ENCODE measurements around the gene RPP25.

DNA sequence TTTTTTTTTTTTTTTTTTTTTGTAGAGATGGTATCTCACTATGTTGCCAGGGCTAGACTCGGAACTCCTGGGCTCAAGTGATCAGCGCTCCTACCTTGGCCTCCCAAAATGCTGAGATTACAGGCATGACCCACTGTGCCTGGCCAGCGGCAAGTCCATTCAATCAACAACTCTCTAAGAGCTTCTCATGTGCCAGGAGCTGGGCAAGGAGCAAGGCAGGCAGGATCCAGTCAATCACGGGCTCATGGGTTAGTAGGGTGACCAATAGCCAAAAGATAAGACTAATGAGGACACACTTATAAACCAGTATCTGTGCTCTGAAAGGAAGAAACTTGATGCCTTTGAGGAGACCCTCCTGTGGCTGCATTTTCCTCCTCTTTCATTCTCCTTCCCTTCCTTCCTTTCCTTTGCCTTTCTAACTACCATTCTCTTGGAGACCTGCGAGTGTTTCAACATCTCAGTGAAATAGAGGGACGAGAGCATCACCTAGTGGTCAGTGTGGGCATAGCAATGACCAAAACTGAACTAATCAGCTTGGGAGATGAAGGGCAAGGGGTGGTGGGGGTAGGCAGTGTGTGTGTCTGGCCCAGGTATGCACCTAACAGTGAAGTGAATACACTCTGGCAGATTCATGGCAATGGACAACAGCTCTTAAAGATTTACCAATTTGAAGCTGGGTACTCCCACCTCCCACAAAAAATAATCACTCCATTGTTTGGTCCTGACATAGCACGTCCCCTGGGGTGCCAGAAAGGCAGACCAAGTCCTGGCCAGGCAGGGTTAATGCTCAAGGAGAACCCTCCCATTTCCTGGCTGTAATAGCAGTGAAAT lies 6.3 kb downstream of the RPP25 start:
- TF ChIP-seq, protein P1, sequence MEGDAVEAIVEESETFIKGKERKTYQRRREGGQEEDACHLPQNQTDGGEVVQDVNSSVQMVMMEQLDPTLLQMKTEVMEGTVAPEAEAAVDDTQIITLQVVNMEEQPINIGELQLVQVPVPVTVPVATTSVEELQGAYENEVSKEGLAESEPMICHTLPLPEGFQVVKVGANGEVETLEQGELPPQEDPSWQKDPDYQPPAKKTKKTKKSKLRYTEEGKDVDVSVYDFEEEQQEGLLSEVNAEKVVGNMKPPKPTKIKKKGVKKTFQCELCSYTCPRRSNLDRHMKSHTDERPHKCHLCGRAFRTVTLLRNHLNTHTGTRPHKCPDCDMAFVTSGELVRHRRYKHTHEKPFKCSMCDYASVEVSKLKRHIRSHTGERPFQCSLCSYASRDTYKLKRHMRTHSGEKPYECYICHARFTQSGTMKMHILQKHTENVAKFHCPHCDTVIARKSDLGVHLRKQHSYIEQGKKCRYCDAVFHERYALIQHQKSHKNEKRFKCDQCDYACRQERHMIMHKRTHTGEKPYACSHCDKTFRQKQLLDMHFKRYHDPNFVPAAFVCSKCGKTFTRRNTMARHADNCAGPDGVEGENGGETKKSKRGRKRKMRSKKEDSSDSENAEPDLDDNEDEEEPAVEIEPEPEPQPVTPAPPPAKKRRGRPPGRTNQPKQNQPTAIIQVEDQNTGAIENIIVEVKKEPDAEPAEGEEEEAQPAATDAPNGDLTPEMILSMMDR (optimal IDR thresholded peaks at IDR 0.05 in 1 of 3, IDR thresholded peaks at IDR 0.05 in 1 of 3, conservative IDR thresholded peaks at IDR 0.05 in 1 of 3; ENCODE audit: extremely low read depth in 1 of 3, insufficient read depth in 2 of 3, low read length in 3 of 3) = peak; percentile 94 to 100 (median 98)
- no peak for TF ChIP-seq EZH2 (IDR thresholded peaks at IDR 0.05; ENCODE audit: low read length)

Measured in keratinocyte (primary cell).